Stimulated activated CD4-positive, alpha-beta T cell treated with anti-CD3 and anti-CD28 coated beads, Interleukin-1b, Interleukin-23, amount 100 ng/mL, for 1 hour (primary cell): Measurements from ENCODE around the gene PLPP4.

Experiments
- DNase-seq, 2 donors: peaks; one replicate each; pipeline ENCODE4 v3.0.0-alpha.2; 2020; ENCODE audit warnings: low read depth in 2 of 2

PLPP4 gene

GRCh38 chr10:120456143-120456625 is 843 bp upstream of the PLPP4 start:
- no peak for DNase-seq

DNA sequence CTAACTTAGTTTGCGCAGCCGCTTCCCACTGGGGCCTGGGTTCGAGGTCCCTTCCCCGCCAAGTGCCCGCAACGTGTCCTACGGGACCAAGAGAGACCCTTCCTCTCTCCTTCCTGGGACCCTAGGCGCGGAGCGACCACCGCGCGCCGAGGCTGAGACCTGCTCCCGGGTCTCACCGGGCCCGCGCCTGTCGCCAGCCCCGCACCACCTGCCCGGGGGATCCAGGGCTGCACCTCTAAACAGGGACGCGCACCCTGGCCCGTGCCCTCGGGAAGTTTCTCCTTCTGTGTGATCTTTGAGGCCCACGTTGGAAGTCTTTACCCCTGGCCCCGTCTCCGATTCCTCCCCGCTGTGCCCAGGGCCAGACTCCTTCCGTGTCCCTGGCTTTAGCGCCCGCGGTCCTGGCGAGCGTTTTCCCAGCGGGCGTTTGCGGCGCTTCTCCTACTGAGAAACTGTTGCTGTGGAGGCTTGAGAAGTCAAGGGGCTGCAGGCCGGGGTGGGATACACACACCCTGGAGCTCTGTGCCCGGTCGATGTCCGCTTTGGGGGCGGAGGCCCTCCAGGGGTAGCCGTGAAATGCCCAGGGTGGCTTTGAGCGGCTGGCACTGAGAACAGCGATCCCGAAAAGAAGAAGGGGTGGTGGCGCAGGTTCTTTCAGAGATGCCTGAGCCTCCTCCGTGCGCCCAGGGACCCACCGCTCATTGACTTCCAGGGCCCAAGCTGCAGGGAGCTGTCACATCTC is 575 bp downstream of the PLPP4 start:
- no peak for DNase-seq

GRCh38 chr10:120458432-120458831 is 1.4 kb downstream of the PLPP4 start:
- no peak for DNase-seq

GRCh38 chr10:120459185-120459584 is 2.2 kb downstream of the PLPP4 start:
- no peak for DNase-seq

DNA sequence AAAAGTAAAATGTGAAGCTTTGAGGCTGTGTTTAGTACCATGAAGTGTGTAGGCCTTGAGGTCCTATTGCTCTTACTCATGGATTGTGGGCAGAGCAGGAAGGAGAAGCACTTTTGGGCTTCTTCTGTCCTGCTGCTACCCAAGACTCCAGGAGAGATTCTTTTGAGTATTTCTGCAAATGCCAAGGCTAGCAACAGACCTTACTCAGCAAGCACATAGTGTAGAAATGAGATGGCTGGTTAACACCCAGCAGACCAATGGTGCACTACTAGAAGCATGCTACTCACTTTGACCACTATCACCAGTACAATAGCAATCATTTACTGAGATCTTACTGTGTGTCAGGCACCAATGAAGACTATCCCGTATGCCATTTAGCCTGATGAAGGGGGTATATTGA is 3.2 kb downstream of the PLPP4 start:
- no peak for DNase-seq

- no peak for DNase-seq
These were observed 3.7 kb downstream of the PLPP4 start for GRCh38 chr10:120460776-120461175.

GRCh38 chr10:120462018-120462682 is 5.1 kb downstream of the PLPP4 start:
- no peak for DNase-seq

- DNase-seq, result no peak
These were observed 8.1 kb downstream of the PLPP4 start for GRCh38 chr10:120465138-120465537.

DNA sequence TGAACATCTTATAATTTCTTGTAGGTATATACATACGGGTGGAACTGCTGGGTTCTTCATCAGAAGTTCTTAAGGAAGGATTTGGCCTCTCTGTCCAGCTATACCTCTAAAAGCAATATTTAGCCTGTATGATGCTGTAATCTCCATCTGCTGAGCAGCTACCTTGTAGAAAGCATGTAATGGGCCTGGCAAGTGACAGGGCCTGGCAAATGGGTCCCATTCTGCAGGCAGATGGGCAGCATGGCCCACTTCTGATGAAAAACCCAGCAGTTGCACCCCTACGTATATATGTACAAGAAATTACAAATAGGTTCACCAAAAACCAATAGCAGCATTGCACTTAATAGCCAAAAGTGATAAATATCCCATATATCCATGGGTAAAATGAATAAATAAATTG is 9.0 kb downstream of the PLPP4 start:
- DNase-seq, result no peak

DNA sequence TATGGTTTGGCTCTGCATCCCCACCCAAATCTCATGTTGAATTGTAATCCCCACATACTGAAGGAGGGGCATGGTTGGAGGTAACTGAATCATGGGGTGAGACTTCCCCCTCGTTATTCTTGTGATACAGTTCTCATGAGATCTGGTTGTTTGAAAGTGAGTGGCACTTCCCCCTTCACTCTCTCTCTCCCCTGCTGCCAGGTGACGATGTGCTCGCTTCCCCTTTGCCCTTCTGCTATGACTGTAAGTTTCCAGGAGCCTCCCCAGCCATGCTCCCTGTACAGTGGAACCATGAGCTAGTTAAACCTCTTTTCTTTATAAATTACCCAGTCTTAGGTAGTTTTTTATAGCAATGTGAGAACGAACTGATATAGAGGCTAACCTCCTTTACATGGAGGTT is 16.6 kb downstream of the PLPP4 start:
- no peak for DNase-seq

- no peak for DNase-seq
These were observed 17.9 kb downstream of the PLPP4 start for GRCh38 chr10:120474956-120475355.

DNA sequence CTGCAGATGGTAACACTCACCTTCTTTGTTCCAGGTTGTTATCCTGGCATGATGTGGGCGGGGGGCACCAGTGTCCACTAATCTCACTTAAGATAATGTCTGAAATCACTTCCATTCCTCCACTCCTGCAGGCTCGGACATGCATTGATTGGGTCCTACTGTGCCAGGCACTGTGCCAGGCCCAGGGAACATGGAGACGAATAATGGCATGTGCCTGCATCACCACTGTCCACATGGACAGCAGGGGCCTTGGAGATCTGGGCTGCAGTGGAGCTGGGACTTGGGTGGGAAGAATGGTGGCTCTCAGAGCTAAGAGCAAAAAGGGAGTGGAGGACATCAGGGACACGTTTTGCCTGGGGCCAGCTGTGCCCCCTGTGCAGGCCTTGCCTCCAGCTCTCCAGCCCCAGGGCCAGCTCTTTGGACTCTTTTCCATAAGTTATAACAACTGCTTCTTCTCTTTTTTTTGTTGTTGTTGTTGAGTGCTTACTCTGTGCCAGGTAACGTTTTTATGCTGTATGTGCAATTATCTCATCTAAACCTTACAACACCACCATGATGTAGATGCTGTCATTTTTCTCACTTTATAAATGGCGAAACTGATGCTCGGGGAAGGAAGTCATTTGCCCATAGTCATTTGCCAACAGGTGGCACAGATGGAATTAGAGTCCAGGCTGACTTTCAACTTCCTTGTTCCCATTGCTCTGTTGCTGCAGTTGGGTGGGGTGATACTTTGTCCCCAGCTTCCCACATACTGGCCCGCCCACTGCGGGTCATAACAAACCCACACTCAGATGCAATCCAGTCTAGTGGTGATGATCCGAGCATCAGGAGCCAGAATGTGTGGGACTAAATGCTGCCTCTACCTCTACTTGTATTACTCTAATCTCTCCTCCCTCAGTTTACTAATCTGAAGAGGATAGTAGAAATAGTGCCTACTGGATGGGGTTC is 19.1 kb downstream of the PLPP4 start:
- DNase-seq, result no peak

GRCh38 chr10:120477021-120477742 is 20.2 kb downstream of the PLPP4 start:
- DNase-seq, result no peak

DNA sequence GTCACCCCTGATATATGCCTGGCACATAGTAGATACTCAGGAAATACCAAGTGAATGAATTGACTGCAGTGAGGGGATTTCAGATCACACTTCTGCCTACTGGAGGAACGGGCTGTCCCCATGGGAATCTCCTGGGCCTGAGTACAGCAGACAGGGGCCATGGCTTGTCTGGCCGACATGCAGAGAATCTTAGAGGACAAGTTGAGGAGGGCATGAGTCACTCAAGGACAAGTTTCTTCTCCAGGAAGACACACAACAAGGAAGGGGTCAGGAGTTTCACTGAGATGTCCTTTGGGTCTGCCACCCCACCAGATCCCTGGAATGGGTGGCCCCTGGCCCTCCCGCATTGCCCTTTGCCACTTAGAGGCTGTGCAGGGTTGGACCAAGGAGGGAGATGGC is 20.7 kb downstream of the PLPP4 start:
- no peak for DNase-seq

GRCh38 chr10:120478386-120478785 is 21.4 kb downstream of the PLPP4 start:
- DNase-seq, result no peak

DNA sequence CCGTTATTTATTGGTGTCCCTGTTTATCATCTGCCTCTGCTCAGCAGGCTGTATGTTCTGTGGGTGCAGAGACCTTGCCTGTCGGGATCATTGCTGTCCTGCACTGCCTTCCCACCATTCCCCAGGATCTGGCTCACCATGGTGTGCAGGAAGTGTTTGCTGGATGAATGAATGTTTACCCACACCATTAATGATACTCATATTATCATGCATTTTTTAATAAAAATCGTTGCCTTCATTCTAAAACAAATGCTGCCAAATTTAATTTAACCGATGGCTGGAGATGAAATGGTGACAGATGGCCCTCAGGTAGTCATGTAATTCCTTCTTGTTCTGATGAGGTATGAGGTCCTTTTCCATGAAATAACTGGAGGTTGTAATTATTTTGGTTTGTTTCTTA is 22.5 kb downstream of the PLPP4 start:
- DNase-seq, result no peak

- DNase-seq, result no peak
These were observed 23.1 kb downstream of the PLPP4 start for GRCh38 chr10:120480065-120480600.

DNA sequence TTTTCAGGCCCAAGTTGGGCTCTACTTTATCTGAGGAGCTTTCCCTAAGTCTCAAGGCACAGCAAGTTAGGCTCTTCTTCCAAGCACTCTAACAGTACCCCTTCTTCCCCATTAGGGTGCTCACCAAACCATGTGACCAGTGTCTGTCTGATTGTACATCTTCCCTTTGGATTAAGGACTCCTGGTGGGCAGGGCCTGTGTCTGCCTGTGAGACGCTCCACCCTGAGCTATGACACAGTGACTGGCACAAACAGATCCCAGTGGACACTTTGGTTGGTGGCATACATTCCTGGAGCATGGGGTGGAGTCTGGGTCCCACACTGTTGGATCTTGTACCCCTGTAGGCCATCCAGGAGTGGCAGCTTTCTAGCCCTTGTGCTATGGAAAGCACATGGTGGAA is 23.8 kb downstream of the PLPP4 start:
- DNase-seq, result no peak

DNA sequence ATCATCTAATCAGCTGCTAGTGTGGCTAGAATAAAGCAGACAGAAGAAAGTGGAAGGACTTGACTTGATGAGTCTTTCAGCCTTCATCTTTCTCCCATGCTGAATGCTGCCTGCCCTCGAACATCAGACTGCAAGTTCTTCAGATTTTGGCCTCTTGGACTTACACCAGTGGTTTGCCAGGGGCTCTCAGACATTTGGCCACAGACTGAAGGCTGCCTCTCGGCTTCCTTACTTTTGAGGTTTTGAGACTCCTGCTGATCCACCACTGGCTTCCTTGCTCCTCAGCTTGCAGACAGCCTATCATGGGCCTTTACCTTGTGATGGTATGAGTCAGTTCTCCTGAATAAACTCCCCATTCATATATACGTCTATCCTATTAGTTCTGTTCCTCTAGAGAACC is 26.0 kb downstream of the PLPP4 start:
- DNase-seq, result no peak

DNA sequence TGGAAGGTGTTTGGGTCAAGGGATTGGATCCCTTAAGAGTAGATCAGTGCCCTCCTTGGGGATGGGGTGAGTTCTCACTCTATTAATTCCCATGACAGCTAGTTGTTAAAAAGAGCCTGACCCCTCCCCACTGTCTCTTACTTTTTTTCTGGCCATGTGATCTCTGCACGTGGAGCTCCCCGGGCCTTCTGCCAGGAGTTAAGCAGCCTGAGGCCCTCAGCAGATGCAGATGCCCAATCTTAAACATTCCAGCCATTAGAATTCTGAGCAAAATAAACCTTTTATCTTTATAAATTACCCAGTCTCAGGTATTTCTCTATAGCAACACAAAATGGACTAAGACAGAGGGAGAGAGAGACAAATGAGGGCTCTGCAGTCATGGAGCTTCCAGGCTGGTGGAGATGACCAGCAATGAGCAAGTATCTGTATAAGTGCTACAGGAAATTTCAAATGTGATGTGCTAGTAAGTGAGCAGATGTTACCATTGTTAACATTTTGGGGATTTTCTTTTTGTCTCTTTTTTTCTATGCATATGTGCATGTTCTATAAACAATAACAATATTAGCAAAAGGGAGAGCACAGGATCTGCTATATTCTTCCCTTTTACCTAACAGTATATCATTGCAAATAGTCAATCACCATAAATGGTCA is 26.7 kb downstream of the PLPP4 start:
- no peak for DNase-seq

- DNase-seq, result no peak
These were observed 28.9 kb downstream of the PLPP4 start for GRCh38 chr10:120485946-120486345.
